GM12872 (cell line): ENCODE data around the gene BORA.

Experiments
- CTCF ChIP-seq: IDR thresholded peaks from 3 replicates; pipeline ENCODE4 v1.5.1; 2011; ENCODE audit warnings: low read depth, mild to moderate bottlenecking, low read length, moderate library complexity; ENCODE audit not compliant: insufficient read depth

Gene BORA

DNA sequence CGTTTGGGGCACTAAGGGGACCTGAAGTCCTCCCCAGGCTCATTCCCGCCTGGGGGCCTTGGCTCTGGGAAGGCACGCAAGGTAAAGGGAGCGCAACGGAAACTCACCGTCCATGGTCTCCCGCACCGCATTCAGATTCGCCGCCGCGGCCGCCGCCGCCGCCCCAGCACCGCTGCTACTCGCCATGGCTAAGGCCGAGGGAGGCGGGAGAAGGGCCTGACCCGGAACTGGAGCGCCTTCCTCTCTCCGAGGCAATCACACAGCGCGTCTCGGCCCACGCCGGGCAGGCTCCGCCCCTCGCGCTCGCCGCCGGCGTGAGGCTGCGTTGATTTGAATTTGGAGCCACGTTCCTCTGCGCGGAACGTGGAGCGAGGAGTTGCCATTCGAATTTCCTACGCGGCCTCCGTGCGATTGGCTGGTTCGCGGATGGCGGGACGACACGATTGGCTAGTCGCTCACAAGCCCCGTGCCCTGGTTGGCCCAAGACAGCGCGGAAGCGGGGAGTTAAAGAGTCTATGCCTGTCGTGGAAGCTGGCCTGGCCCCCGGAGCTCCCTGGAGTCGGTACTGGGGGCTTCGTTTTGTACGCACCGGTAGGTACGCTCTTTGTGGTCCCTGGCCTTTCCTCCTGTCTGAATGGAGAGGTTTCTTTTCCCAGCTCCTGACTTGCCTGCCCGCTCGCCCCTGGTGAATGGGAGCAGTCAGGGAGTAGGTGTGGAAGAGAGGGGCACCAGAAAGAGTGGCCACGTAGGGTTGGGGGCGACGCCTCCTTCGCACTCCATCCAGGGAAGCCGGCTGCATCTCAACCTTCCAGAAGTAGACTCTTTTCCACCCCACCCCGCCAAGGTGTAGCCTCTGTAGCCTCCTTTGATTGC is at the start of gene BORA, which contains the start of gene MZT1:
TSS of gene BORA (plus strand) at position 507 of the 873 bp plus-strand sequence. CDS start 1,018 bp downstream, outside the sequence.
TSS of gene MZT1 (minus strand) at position 213 of the 873 bp plus-strand sequence. CDS start at position 186, 27 bp downstream.
- no peak for TF ChIP-seq CTCF

DNA sequence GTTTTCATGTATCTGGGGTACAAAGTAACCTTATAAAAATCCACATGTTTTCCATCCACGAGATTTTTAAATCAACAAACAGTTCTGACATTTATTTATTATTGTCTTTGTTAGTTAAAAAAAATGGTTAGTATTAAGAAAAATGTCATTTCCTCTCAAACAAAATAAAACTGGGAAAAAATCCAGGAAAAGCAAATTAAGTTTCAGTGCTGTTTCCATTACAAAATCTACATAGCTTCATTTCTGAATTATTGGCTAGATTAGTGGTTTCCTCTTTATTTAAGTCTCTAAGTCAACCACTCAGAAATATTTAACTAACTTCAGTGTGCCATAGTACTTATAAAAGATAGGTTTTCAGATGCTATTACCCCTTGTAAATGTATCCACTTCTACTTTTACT is 49.4 kb upstream of the BORA start:
- TF ChIP-seq CTCF, result no peak

DNA sequence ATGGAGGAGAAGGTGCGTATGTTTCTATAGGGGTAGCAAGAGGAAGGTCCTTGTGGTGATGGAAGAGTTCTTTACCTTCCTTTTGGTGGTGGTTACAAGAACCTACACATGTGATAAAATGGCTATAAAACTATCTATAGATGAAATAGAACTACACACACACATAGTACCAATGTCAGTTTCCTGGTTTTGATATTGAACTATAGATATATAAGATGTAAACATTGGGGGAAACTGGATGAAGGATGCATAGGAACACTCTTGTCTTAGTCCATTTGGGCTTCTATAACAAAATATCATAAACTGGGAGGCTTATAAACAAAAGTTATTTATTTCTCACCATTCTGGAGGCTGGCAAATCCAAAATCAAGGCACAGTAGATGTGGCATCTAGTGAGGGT is 47.4 kb upstream of the BORA start:
- no peak for TF ChIP-seq CTCF

- no peak for TF ChIP-seq CTCF
Measured at GRCh38 chr13:72686766-72687165, 41.0 kb upstream of the BORA start.

GRCh38 chr13:72689181-72689696 is 38.5 kb upstream of the BORA start:
- TF ChIP-seq CTCF, result no peak

GRCh38 chr13:72692884-72693514 is 34.7 kb upstream of the BORA start:
- no peak for TF ChIP-seq CTCF

DNA sequence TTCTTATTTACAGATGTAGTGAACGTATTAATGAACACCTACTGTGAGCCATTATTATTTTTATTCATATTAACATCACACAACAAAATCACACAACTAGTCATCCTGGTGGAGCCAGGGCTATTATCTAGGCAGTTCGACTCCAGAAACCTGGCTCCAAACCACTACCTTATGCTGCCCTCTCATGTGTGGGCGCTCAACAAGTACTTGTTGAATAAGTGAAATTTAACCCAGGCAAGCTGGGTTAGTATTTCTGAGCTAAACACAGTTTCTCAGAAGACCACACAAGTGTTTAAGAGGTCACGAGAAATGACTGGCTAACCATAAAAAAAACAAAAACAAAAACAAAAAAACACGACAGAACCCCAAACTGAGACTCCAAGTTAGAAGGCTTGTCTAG is 33.9 kb upstream of the BORA start:
- no peak for TF ChIP-seq CTCF
